HepG2 (cell line): Measurements from ENCODE around the gene CISD2. TPM values are rescaled to one million over a fixed set of nuclear protein-coding genes. Genes with fewer than 3 reads are reported as not detected.

Experiments used
- ATAC-seq: fragments of 200-7000 bp; cut with Tn5 transposase; 3 replicates; pipeline ENCODE4 v1.9.1; 2020; ENCODE audit warnings: mild to moderate bottlenecking, moderate library complexity
- BruUV-seq: library from RNA; stranded (reverse); fragments of 400-500 nt; replicated peaks from 2 replicates; lab custom pipeline; 2021; lab: Mats Ljungman, UMichigan
- CTCF ChIA-PET: fragments of 300-600 bp; formaldehyde crosslinking; extraction: SDS; loops from one replicate; lab custom pipeline; 2021; ENCODE audit warnings: low total read pairs, inconsistent platforms, low intra/inter-chr PET ratio; lab: Yijun Ruan, JAX
- POLR2A ChIA-PET: fragments of 350-600 bp; sonication (Branson Sonifier 250); formaldehyde crosslinking; loops from one replicate; lab custom pipeline; 2020; ENCODE audit warnings: antibody characterized with exemption, inconsistent platforms; lab: Yijun Ruan, JAX
- DNase-seq: peaks from one replicate; pipeline ENCODE4 v3.0.0-alpha.2; 2015; ENCODE audit warnings: low spot score
- FAIRE-seq: peaks from 3 replicates; lab custom pipeline; 2011; peaks lifted over from hg19 to GRCh38; lab: Jason Lieb, UNC
- H2AFZ ChIP-seq: one replicate; pipeline ENCODE4 v1.6.1; 2011; ENCODE audit warnings: low read length, inconsistent platforms
- H3K27ac ChIP-seq: fragments of 300-600 bp; 3 replicates; pipeline ENCODE4 v1.8.0; 2011; ENCODE audit warnings: mixed run types, mild to moderate bottlenecking, mixed read lengths, low read length, inconsistent platforms; ENCODE audit not compliant: insufficient read depth; ENCODE audit errors: extremely low read length
- H3K27me3 ChIP-seq, 2 experiments: fragments of 200-600 bp in 1 of 2; 2 replicates in 1 of 2; 3 replicates in 1 of 2; pipeline versions ENCODE4 v1.6.0 to v1.8.0; 2011; ENCODE audit warnings: low read length in 2 of 2, mild to moderate bottlenecking in 2 of 2, moderate library complexity in 2 of 2, inconsistent platforms in 1 of 2; ENCODE audit not compliant: insufficient read depth in 2 of 2, control insufficient read depth in 1 of 2
- H3K36me3 ChIP-seq, 2 experiments: fragments of 200-600 bp in 1 of 2; replicated peaks in 1 of 2; 2 replicates in 1 of 2; 3 replicates in 1 of 2; pipeline versions ENCODE4 v1.5.1 to v1.8.0; 2011; ENCODE audit warnings: low read length in 2 of 2, inconsistent platforms in 1 of 2; ENCODE audit not compliant: insufficient read depth in 2 of 2, control insufficient read depth in 1 of 2
- H3K4me1 ChIP-seq: 2 replicates; pipeline ENCODE4 v1.5.1; 2012; ENCODE audit warnings: low read length, inconsistent platforms; ENCODE audit not compliant: insufficient read depth
- H3K4me2 ChIP-seq: 2 replicates; pipeline ENCODE4 v1.6.0; 2011; ENCODE audit warnings: low read depth, low read length, inconsistent platforms
- H3K4me3 ChIP-seq, 3 experiments: fragments of 200-600 bp in 1 of 3; sonication (generic), shearing (Covaris generic) in 1 of 3; replicated peaks in 1 of 3; 2 replicates each; pipeline ENCODE4 v1.5.1; 2011 to 2016; ENCODE audit warnings: low read length in 3 of 3, inconsistent platforms in 2 of 3, low read depth in 2 of 3, mild to moderate bottlenecking in 2 of 3, control low read depth in 1 of 3, mixed read lengths in 1 of 3; ENCODE audit not compliant: insufficient read depth in 1 of 3
- H3K79me2 ChIP-seq: one replicate; pipeline ENCODE4 v1.6.1; 2011; ENCODE audit warnings: low read length, inconsistent platforms; ENCODE audit not compliant: insufficient read depth
- H3K9ac ChIP-seq: 2 replicates; pipeline ENCODE4 v1.6.0; 2011; ENCODE audit warnings: mild to moderate bottlenecking, low read depth, low read length, inconsistent platforms; ENCODE audit not compliant: insufficient read depth
- H3K9me3 ChIP-seq: 2 replicates; pipeline ENCODE4 v1.5.1; 2012; ENCODE audit warnings: mild to moderate bottlenecking, low read length
- H4K20me1 ChIP-seq: 2 replicates; pipeline ENCODE4 v1.6.0; 2011; ENCODE audit warnings: inconsistent platforms, mild to moderate bottlenecking, low read length, moderate library complexity; ENCODE audit not compliant: insufficient read depth
- ADNP ChIP-seq: sonication (generic); formaldehyde crosslinking; IDR thresholded peaks from 2 replicates; pipeline ENCODE4 v1.4.0; 2020; ENCODE audit warnings: missing genetic modification reagents
- GFI1 ChIP-seq: sonication (generic); formaldehyde crosslinking; IDR thresholded peaks from 2 replicates; pipeline ENCODE4 v1.5.0; 2020; ENCODE audit warnings: missing genetic modification reagents, mild to moderate bottlenecking, borderline replicate concordance
- HDAC1 ChIP-seq: sonication (generic); formaldehyde crosslinking; IDR thresholded peaks from 2 replicates; pipeline ENCODE4 v1.5.1; 2020; ENCODE audit warnings: mild to moderate bottlenecking, missing genetic modification reagents
- HMG20B ChIP-seq: conservative IDR thresholded peaks from 2 replicates; pipeline ENCODE4 v1.6.1; 2016; ENCODE audit warnings: missing genetic modification reagents, missing compliant biosample characterization
- PHF5A ChIP-seq: IDR thresholded peaks from one replicate; pipeline ENCODE4 v1.6.1; 2018; ENCODE audit warnings: low read depth, missing genetic modification reagents; ENCODE audit not compliant: unreplicated experiment
- SRSF1 ChIP-seq: fragments of 200-400 bp; formaldehyde crosslinking; optimal IDR thresholded peaks from 2 replicates; pipeline ENCODE3; 2017; ENCODE audit warnings: mild to moderate bottlenecking, low read depth, low read length, moderate library complexity
- ZBTB38 ChIP-seq: sonication (generic); formaldehyde crosslinking; IDR thresholded peaks from 2 replicates; pipeline ENCODE4 v1.5.1; 2020; ENCODE audit warnings: mild to moderate bottlenecking, missing genetic modification reagents
- ZFP90 ChIP-seq: sonication (generic); formaldehyde crosslinking; IDR thresholded peaks from 2 replicates; pipeline ENCODE4 v1.8.0; 2022; ENCODE audit warnings: missing genetic modification reagents, mild to moderate bottlenecking, inconsistent platforms, borderline replicate concordance
- ZKSCAN1 ChIP-seq: fragments of 150-350 bp; IDR thresholded peaks from 2 replicates; pipeline ENCODE4 v1.6.1; 2014; ENCODE audit warnings: low read length
- ZNF138 ChIP-seq: sonication (generic); formaldehyde crosslinking; IDR thresholded peaks from 2 replicates; pipeline ENCODE4 v1.5.0; 2020; ENCODE audit warnings: mild to moderate bottlenecking, low read depth, missing genetic modification reagents
- ZNF292 ChIP-seq: sonication (generic); formaldehyde crosslinking; IDR thresholded peaks from 2 replicates; pipeline ENCODE4 v1.8.1; 2022; ENCODE audit warnings: mild to moderate bottlenecking, low read depth, missing genetic modification reagents, borderline replicate concordance
- ZNF878 ChIP-seq: sonication (generic); formaldehyde crosslinking; IDR thresholded peaks from 2 replicates; pipeline ENCODE4 v1.8.1; 2023; ENCODE audit warnings: mild to moderate bottlenecking, missing genetic modification reagents, moderate library complexity
- ZSCAN25 ChIP-seq: sonication (generic); formaldehyde crosslinking; IDR thresholded peaks from 2 replicates; pipeline ENCODE4 v1.8.0; 2022; ENCODE audit warnings: mild to moderate bottlenecking, missing genetic modification reagents
- WGBS: methylation state at CpG from one replicate; pipeline ENCODE4 v1.1.6; 2017; ENCODE audit warnings: low lambda C conversion rate; 5-methylcytosine and 5-hydroxymethylcytosine counted together
- in situ Hi-C: cut with HindIII; loops from 2 replicates; pipeline ENCODE4 v1.10.0; 2017; ENCODE audit warnings: low pct_unique_long_range_greater_than_20kb; ENCODE audit not compliant: extremely low pct_ligation_motif_present
- intact Hi-C: fragments of 100-400 bp; cut with micrococcal nuclease; formaldehyde crosslinking; loops from one replicate; pipeline ENCODE4 v1.10.0; 2022; ENCODE audit not compliant: unreplicated experiment
- polyA plus RNA-seq, 8 experiments: library from polyadenylated mRNA; depleted of rRNA in 3 of 8; stranded (reverse) in 7 of 8; unstranded in 1 of 8; fragments of >200 nt; fragmentation: Illumina TruSeq in 4 of 8; extraction: Trizol in 4 of 8; gene quantifications; 2 replicates each; pipeline versions ENCODE4 v1.2.1 to v1.2.3, GENCODE V29; 2011 to 2016; ENCODE audit warnings: low read depth in 4 of 8, missing spikeins in 1 of 8, mixed read lengths in 1 of 8; ENCODE audit not compliant: insufficient read depth in 1 of 8
- total RNA-seq, 5 experiments: library from RNA; depleted of rRNA; stranded (reverse); fragments of >200 nt; fragmentation: Illumina TruSeq; extraction: Trizol; gene quantifications; 2 replicates each; pipeline ENCODE4 v1.2.3, GENCODE V29; 2016; ENCODE audit warnings: low read depth in 1 of 5
- TF ChIP-seq, protein P1 (sequence below): sonication (generic); formaldehyde crosslinking; IDR thresholded peaks from 2 replicates; pipeline ENCODE4 v1.5.0; 2020; ENCODE audit warnings: missing genetic modification reagents
- TF ChIP-seq, protein P2 (sequence below): sonication (generic); formaldehyde crosslinking; IDR thresholded peaks from 2 replicates; pipeline ENCODE4 v1.8.1; 2023; ENCODE audit warnings: mild to moderate bottlenecking, missing genetic modification reagents
- TF ChIP-seq, protein P3 (sequence below): sonication (generic); formaldehyde crosslinking; IDR thresholded peaks from 2 replicates; pipeline ENCODE4 v1.4.0; 2020; ENCODE audit warnings: missing genetic modification reagents
- TF ChIP-seq, protein P4 (sequence below): IDR thresholded peaks from 2 replicates; pipeline ENCODE4 v1.6.1; 2016; ENCODE audit warnings: missing biosample characterization, missing genetic modification reagents, low read depth

CISD2 gene
- total and polyA plus RNA-seq, 2 of the 13 experiments (the other 11 are each of a cell fraction or from before 2014, with no cell fraction given) = 24.5 to 37.7 TPM

DNA sequence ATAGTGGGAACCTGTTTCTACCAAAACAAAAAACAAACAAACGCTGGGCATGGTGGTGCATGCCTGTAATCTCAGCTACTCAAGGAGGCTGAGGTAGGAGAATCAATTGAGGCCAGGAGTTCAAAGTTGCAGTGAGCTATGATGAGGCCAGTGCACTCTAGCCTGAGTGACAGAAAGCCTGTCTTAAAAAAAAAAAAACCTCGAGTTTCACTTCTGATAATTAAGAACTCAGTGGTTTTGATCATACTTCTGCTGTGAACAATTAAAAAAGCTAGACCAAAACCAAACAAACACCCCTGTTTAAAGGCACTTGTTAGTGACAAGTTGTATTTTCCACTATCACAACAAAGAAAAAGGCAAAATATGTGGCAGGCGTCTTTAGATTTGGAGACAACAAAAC lies 26.4 kb upstream of the CISD2 start:
- no peaks in the 10 kb centered on the region for H3K36me3 ChIP-seq
- no peaks in the 10 kb centered on the region for H3K4me1 ChIP-seq
- DNase-seq (no peak), ATAC-seq (no peak), FAIRE-seq (no peak)
- TF ChIP-seq ZBTB38 (CRISPR knock-in tag) (no peak), ZKSCAN1 (no peak), ZNF878 (no peak), HDAC1 (no peak), ZNF138 (CRISPR knock-in tag) (no peak)
- WGBS = 73% methylated on average over 3 of the region's 3 CpGs
- no peaks in the 10 kb centered on the region for H3K79me2 ChIP-seq
- H4K20me1 ChIP-seq = no peaks in the 10 kb centered on the region
- no peaks in the 10 kb centered on the region for H3K27me3 ChIP-seq
- CTCF ChIA-PET = no interaction called here
- intact Hi-C loops = no loop called here
- BruUV-seq = no TSS peak
- H3K9ac ChIP-seq = no peak overlapping the region
- H3K9me3 ChIP-seq = no peaks in the 10 kb centered on the region
- no peak overlapping the region for H3K4me3 ChIP-seq
- H2AFZ ChIP-seq = no peak overlapping the region
- no peak overlapping the region for H3K4me2 ChIP-seq
- in situ Hi-C loops = no loop called here
- no peak overlapping the region for H3K27ac ChIP-seq
- POLR2A ChIA-PET = interaction anchor here (0.7 to 1.1 kb wide), 2 partner anchors 14 to 23 kb away, joined by 3 read pairs; no protein-coding TSS in a partner anchor

DNA sequence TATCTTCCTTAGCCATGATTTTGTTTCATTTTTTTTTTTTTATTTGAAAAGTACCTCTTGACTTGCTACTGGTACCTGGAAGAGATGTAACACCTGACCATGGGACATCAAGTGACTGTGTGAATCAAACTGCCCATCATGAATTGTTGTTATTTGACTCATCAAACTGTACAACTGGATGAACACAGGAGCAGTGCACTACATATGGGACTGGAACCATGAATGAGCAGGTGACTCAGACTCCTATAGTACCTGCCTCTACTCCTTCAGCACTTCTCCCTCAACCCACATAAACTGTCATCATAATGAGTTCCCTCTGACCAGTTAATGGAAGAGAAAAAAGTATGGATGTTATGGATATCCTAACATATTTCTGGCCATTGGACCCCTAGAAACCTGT lies 25.5 kb upstream of the CISD2 start:
- H3K4me2 ChIP-seq = no peak overlapping the region
- POLR2A ChIA-PET = no interaction called here
- H3K9ac ChIP-seq = no peak overlapping the region
- no peaks in the 10 kb centered on the region for H3K4me1 ChIP-seq
- intact Hi-C loops = no loop called here
- ATAC-seq (no peak), DNase-seq (no peak), FAIRE-seq (no peak)
- in situ Hi-C loops = no loop called here
- H3K79me2 ChIP-seq = no peaks in the 10 kb centered on the region
- H3K9me3 ChIP-seq = no peaks in the 10 kb centered on the region
- no peaks in the 10 kb centered on the region for H4K20me1 ChIP-seq
- no peaks in the 10 kb centered on the region for H3K36me3 ChIP-seq
- BruUV-seq = no TSS peak
- no peaks in the 10 kb centered on the region for H3K27me3 ChIP-seq
- no peak overlapping the region for H3K27ac ChIP-seq
- CTCF ChIA-PET = no interaction called here
- H2AFZ ChIP-seq = no peak overlapping the region
- H3K4me3 ChIP-seq = no peak overlapping the region
- no peak for TF ChIP-seq HMG20B (CRISPR knock-in tag)
- TF ChIP-seq PHF5A (CRISPR knock-in tag) = no peak
- TF ChIP-seq ZFP90 (CRISPR knock-in tag) = no peak
- no peak for TF ChIP-seq ZSCAN25 (CRISPR knock-in tag)
- TF ChIP-seq GFI1 (CRISPR knock-in tag) = no peak
- TF ChIP-seq, protein P1, sequence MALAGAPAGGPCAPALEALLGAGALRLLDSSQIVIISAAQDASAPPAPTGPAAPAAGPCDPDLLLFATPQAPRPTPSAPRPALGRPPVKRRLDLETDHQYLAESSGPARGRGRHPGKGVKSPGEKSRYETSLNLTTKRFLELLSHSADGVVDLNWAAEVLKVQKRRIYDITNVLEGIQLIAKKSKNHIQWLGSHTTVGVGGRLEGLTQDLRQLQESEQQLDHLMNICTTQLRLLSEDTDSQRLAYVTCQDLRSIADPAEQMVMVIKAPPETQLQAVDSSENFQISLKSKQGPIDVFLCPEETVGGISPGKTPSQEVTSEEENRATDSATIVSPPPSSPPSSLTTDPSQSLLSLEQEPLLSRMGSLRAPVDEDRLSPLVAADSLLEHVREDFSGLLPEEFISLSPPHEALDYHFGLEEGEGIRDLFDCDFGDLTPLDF = no peak
- TF ChIP-seq ZNF292 (CRISPR knock-in tag) = no peak
- TF ChIP-seq ADNP (CRISPR knock-in tag) = no peak
- TF ChIP-seq SRSF1 = no peak
- TF ChIP-seq, protein P2, sequence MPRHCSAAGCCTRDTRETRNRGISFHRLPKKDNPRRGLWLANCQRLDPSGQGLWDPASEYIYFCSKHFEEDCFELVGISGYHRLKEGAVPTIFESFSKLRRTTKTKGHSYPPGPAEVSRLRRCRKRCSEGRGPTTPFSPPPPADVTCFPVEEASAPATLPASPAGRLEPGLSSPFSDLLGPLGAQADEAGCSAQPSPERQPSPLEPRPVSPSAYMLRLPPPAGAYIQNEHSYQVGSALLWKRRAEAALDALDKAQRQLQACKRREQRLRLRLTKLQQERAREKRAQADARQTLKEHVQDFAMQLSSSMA (CRISPR knock-in tag) = no peak
- TF ChIP-seq, protein P3, sequence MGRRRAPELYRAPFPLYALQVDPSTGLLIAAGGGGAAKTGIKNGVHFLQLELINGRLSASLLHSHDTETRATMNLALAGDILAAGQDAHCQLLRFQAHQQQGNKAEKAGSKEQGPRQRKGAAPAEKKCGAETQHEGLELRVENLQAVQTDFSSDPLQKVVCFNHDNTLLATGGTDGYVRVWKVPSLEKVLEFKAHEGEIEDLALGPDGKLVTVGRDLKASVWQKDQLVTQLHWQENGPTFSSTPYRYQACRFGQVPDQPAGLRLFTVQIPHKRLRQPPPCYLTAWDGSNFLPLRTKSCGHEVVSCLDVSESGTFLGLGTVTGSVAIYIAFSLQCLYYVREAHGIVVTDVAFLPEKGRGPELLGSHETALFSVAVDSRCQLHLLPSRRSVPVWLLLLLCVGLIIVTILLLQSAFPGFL (CRISPR knock-in tag) = no peak
- TF ChIP-seq, protein P4, sequence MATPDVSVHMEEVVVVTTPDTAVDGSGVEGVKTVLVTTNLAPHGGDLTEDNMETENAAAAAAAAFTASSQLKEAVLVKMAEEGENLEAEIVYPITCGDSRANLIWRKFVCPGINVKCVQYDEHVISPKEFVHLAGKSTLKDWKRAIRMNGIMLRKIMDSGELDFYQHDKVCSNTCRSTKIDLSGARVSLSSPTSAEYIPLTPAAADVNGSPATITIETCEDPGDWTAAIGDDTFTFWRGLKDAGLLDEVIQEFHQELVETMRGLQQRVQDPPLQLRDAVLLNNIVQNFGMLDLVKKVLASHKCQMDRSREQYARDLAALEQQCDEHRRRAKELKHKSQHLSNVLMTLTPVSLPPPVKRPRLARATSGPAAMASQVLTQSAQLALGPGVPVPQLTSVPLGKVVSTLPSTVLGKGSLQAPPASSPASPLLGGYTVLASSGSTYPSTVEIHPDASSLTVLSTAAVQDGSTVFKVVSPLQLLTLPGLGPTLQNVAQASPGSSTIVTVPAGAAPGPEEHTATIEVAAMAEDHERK (CRISPR knock-in tag) = no peak
